Neural progenitor cell (in vitro differentiated cells): ENCODE results near the gene ZFAND2B. TPM values are rescaled to one million over a fixed set of nuclear protein-coding genes. Genes with fewer than 3 reads are reported as not detected.

Experiments used
- DNase-seq: peaks from one replicate; pipeline ENCODE4 v3.0.0-alpha.2; 2016; ENCODE audit warnings: low spot score
- H2AFZ ChIP-seq: fragments of 200-600 bp; sonication (generic); replicated peaks from 2 replicates; pipeline ENCODE4 v1.6.1; 2016; ENCODE audit warnings: antibody characterized with exemption
- H3F3A ChIP-seq: fragments of 200-600 bp; sonication (generic); 2 replicates; pipeline ENCODE4 v1.6.1; 2016; ENCODE audit warnings: antibody characterized with exemption, low read depth
- H3K27ac ChIP-seq: fragments of 200-600 bp; sonication (generic); 2 replicates; pipeline ENCODE4 v1.5.1; 2016; ENCODE audit warnings: mild to moderate bottlenecking
- H3K27me3 ChIP-seq: fragments of 200-600 bp; sonication (generic); 2 replicates; pipeline ENCODE4 v1.6.1; 2016; ENCODE audit warnings: mild to moderate bottlenecking, moderate library complexity
- H3K36me3 ChIP-seq: fragments of 200-600 bp; sonication (generic); 2 replicates; pipeline ENCODE4 v1.5.1; 2016
- H3K4me1 ChIP-seq: fragments of 200-600 bp; sonication (generic); 2 replicates; pipeline ENCODE4 v1.6.1; 2016; ENCODE audit warnings: mixed run types
- H3K4me2 ChIP-seq: fragments of 200-600 bp; sonication (generic); 2 replicates; pipeline ENCODE4 v1.6.1; 2016
- H3K4me3 ChIP-seq: fragments of 200-600 bp; sonication (generic); 2 replicates; pipeline ENCODE4 v1.5.1; 2016
- H3K79me2 ChIP-seq: fragments of 200-600 bp; sonication (generic); 2 replicates; pipeline ENCODE4 v1.6.1; 2016; ENCODE audit warnings: low read depth
- H3K9ac ChIP-seq: fragments of 200-600 bp; sonication (generic); 2 replicates; pipeline ENCODE4 v1.6.1; 2016
- H3K9me3 ChIP-seq: fragments of 200-600 bp; sonication (generic); 2 replicates; pipeline ENCODE4 v1.5.1; 2016; ENCODE audit warnings: low read depth
- H4K20me1 ChIP-seq: fragments of 200-600 bp; sonication (generic); 2 replicates; pipeline ENCODE4 v1.6.1; 2016; ENCODE audit warnings: low read depth
- H3K27ac Mint-ChIP-seq: 3 replicates; pipeline ENCODE4 v1.8.0; 2021; ENCODE audit warnings: mixed read lengths
- H3K27me3 Mint-ChIP-seq: 2 replicates; pipeline ENCODE4 v1.8.0; 2022; ENCODE audit warnings: low read depth, mild to moderate bottlenecking, inconsistent platforms, moderate library complexity, mixed read lengths; ENCODE audit not compliant: insufficient read depth
- H3K36me3 Mint-ChIP-seq: 3 replicates; pipeline ENCODE4 v1.8.0; 2021; ENCODE audit warnings: mixed read lengths
- H3K4me1 Mint-ChIP-seq: 3 replicates; pipeline ENCODE4 v1.8.0; 2021; ENCODE audit warnings: mixed read lengths
- H3K4me3 Mint-ChIP-seq: 3 replicates; pipeline ENCODE4 v1.8.0; 2021; ENCODE audit warnings: mild to moderate bottlenecking, moderate library complexity, mixed read lengths
- H3K9me3 Mint-ChIP-seq: 3 replicates; pipeline ENCODE4 v1.8.0; 2020; ENCODE audit warnings: mixed read lengths
- EZH2 ChIP-seq: fragments of 200-600 bp; sonication (generic); IDR thresholded peaks from 2 replicates; pipeline ENCODE4 v1.6.1; 2017; ENCODE audit warnings: antibody characterized with exemption, mild to moderate bottlenecking, moderate library complexity
- EZH2phosphoT487 ChIP-seq: fragments of 200-600 bp; sonication (generic); IDR thresholded peaks from 2 replicates; pipeline ENCODE4 v1.6.1; 2017; ENCODE audit warnings: antibody characterized with exemption
- total RNA-seq: library from RNA; depleted of rRNA; stranded (reverse); fragments of >200 nt; gene quantifications from 2 replicates; pipeline ENCODE4 v1.2.3, GENCODE V29; 2015; ENCODE audit warnings: low replicate concordance
- TF ChIP-seq, protein P1 (sequence below): fragments of 200-600 bp; sonication (generic); IDR thresholded peaks from 2 replicates; pipeline ENCODE4 v1.5.1; 2017; ENCODE audit warnings: antibody characterized with exemption, mild to moderate bottlenecking

The ZFAND2B gene
- total RNA-seq, 1 donor from 2014 or later: 13.6 TPM

DNA sequence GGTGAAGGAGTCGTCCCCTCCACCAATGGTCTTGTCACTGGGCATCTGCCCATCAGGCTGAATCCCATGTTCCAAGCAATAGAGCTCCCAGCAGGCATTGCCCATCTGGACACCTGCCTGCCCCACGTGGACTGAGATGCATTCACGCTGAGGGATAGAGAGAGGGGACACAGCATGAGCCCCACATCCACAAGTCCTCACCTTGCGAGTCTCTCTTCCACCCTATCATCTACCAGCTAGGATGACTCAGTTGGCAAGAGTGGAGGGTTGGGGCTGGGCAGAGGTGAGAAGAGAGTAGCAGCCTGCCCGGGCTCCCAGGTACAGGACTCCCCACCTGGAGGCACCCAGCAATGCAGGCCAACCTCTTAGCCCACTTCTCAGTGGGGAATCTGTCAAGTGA, 45.5 kb downstream of the ZFAND2B start:
- Histone ChIP-seq H3K36me3 (no peaks in the 10 kb centered on the region), H3K79me2 (no peaks in the 10 kb centered on the region), H3K27ac (no peak overlapping the region), H3K4me2 (no peak overlapping the region), H3K9ac (no peak overlapping the region), H3K27me3 (peaks cover 62% of the 10 kb centered on the region), H2AFZ (no peak overlapping the region), H3K9me3 (no peaks in the 10 kb centered on the region), H3K4me3 (no peak overlapping the region), H3K4me1 (peaks cover 7% of the 10 kb centered on the region), H3F3A (peaks cover 3% of the 10 kb centered on the region), H4K20me1 (peaks cover 12% of the 10 kb centered on the region)
- Mint-ChIP-seq H3K4me1 (peaks cover 13% of the 10 kb centered on the region), H3K4me3 (no peak overlapping the region), H3K27me3 (peaks cover 56% of the 10 kb centered on the region), H3K9me3 (no peaks in the 10 kb centered on the region), H3K27ac (no peak overlapping the region), H3K36me3 (no peaks in the 10 kb centered on the region)
- no peak for TF ChIP-seq EZH2
- TF ChIP-seq EZH2phosphoT487: no peak
- TF ChIP-seq, protein P1, sequence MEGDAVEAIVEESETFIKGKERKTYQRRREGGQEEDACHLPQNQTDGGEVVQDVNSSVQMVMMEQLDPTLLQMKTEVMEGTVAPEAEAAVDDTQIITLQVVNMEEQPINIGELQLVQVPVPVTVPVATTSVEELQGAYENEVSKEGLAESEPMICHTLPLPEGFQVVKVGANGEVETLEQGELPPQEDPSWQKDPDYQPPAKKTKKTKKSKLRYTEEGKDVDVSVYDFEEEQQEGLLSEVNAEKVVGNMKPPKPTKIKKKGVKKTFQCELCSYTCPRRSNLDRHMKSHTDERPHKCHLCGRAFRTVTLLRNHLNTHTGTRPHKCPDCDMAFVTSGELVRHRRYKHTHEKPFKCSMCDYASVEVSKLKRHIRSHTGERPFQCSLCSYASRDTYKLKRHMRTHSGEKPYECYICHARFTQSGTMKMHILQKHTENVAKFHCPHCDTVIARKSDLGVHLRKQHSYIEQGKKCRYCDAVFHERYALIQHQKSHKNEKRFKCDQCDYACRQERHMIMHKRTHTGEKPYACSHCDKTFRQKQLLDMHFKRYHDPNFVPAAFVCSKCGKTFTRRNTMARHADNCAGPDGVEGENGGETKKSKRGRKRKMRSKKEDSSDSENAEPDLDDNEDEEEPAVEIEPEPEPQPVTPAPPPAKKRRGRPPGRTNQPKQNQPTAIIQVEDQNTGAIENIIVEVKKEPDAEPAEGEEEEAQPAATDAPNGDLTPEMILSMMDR: no peak
- DNase-seq: no peak

GRCh38 chr2:219252570-219252899, 46.0 kb downstream of the ZFAND2B start:
- Mint-ChIP-seq H3K27ac (no peak overlapping the region), H3K4me3 (peak overlapping the region; percentile 53), H3K36me3 (no peaks in the 10 kb centered on the region), H3K4me1 (peaks cover 13% of the 10 kb centered on the region), H3K9me3 (no peaks in the 10 kb centered on the region), H3K27me3 (peaks cover 56% of the 10 kb centered on the region)
- no peaks in the 10 kb centered on the region for H3K79me2 ChIP-seq
- H3K9me3 ChIP-seq: no peaks in the 10 kb centered on the region
- peak overlapping the region; percentile 78 for H3K4me2 ChIP-seq
- no peaks in the 10 kb centered on the region for H3K36me3 ChIP-seq
- no peak overlapping the region for H3K27ac ChIP-seq
- TF ChIP-seq EZH2phosphoT487: no peak
- TF ChIP-seq EZH2: no peak
- TF ChIP-seq, protein P1: no peak
- H2AFZ ChIP-seq: no peak overlapping the region
- peaks cover 67% of the 10 kb centered on the region for H3K27me3 ChIP-seq
- peak; percentile 35 for DNase-seq
- H4K20me1 ChIP-seq: peaks cover 12% of the 10 kb centered on the region
- peak overlapping the region; percentile 34 for H3K4me3 ChIP-seq
- H3K9ac ChIP-seq: no peak overlapping the region
- peaks cover 3% of the 10 kb centered on the region for H3F3A ChIP-seq
- peaks cover 7% of the 10 kb centered on the region for H3K4me1 ChIP-seq

GRCh38 chr2:219252900-219253752, 46.5 kb downstream of the ZFAND2B start, which contains the start of gene TUBA4B:
TUBA4B (plus strand) TSS chr2:219253243; CDS start chr2:219253408, 165 bp downstream.
- TF ChIP-seq EZH2phosphoT487 (peak; percentile 73), EZH2 (peak; percentile 69)
- TF ChIP-seq, protein P1: no peak
- Histone ChIP-seq H3K9me3 (no peaks in the 10 kb centered on the region), H3K4me1 (peaks cover 7% of the 10 kb centered on the region), H3K27ac (no peak within 1 kb of the TSS), H3K36me3 (no peaks in the 10 kb centered on the region), H3K4me3 (peak within 1 kb of the TSS; percentile 34), H3K9ac (no peak within 1 kb of the TSS), H3K79me2 (no peaks in the 10 kb centered on the region), H2AFZ (peak within 1 kb of the TSS; percentile 6), H4K20me1 (peaks cover 12% of the 10 kb centered on the region), H3K27me3 (peaks cover 73% of the 10 kb centered on the region), H3K4me2 (peak within 1 kb of the TSS; percentile 78), H3F3A (peaks cover 3% of the 10 kb centered on the region)
- H3K27ac Mint-ChIP-seq: no peak within 1 kb of the TSS
- DNase-seq: peak; percentile 56
- peaks cover 13% of the 10 kb centered on the region for H3K4me1 Mint-ChIP-seq
- no peaks in the 10 kb centered on the region for H3K36me3 Mint-ChIP-seq
- peak within 1 kb of the TSS; percentile 78 for H3K4me3 Mint-ChIP-seq
- no peaks in the 10 kb centered on the region for H3K9me3 Mint-ChIP-seq
- peaks cover 59% of the 10 kb centered on the region for H3K27me3 Mint-ChIP-seq
